Stomach smooth muscle (tissue), 2 donors: ENCODE measurements around the gene SLC12A8.

Experiments
- H3K27ac ChIP-seq: one replicate; pipeline ENCODE4 v1.7.0; 2013; ENCODE audit warnings: mild to moderate bottlenecking, low read length, inconsistent platforms
- H3K27me3 ChIP-seq, 2 donors: one replicate each; pipeline ENCODE4 v1.7.0; 2013; ENCODE audit warnings: low read length in 2 of 2; ENCODE audit not compliant: insufficient read depth in 2 of 2, control insufficient read depth in 1 of 2
- H3K36me3 ChIP-seq, 2 donors: one replicate each; pipeline ENCODE4 v1.7.0; 2013; ENCODE audit warnings: low read length in 2 of 2; ENCODE audit not compliant: control insufficient read depth in 2 of 2, insufficient read depth in 2 of 2
- H3K4me1 ChIP-seq: one replicate; pipeline ENCODE4 v1.7.0; 2013; ENCODE audit warnings: low read length; ENCODE audit not compliant: control insufficient read depth, insufficient read depth
- H3K4me3 ChIP-seq, 2 donors: one replicate each; pipeline ENCODE4 v1.7.0; 2013; ENCODE audit warnings: low read length in 2 of 2
- H3K9ac ChIP-seq, 2 donors: one replicate each; pipeline ENCODE4 v1.7.0; 2013; ENCODE audit warnings: low read length in 2 of 2, mild to moderate bottlenecking in 1 of 2
- H3K9me3 ChIP-seq, 2 donors: one replicate each; pipeline ENCODE4 v1.7.0; 2013; ENCODE audit warnings: low read length in 2 of 2; ENCODE audit not compliant: control insufficient read depth in 2 of 2
- donor health status: healthy.
- donor health status: Pancreatic carcinoma.

The SLC12A8 gene

GRCh38 chr3:125073390-125073905 lies 139.1 kb downstream of the SLC12A8 start:
- Histone ChIP-seq H3K27ac (no peak overlapping the region), H3K36me3 (no peaks in the 10 kb centered on the region), H3K4me3 (no peak overlapping the region), H3K9me3 (no peaks in the 10 kb centered on the region), H3K9ac (no peak overlapping the region), H3K27me3 (no peaks in the 10 kb centered on the region), H3K4me1 (peaks cover 5% of the 10 kb centered on the region)

- Histone ChIP-seq H3K4me1 (peaks cover 5% of the 10 kb centered on the region), H3K27ac (no peak overlapping the region), H3K36me3 (no peaks in the 10 kb centered on the region), H3K9ac (no peak overlapping the region), H3K9me3 (no peaks in the 10 kb centered on the region), H3K4me3 (no peak overlapping the region), H3K27me3 (no peaks in the 10 kb centered on the region)
Observed at GRCh38 chr3:125072749-125073389, 139.7 kb downstream of the SLC12A8 start.

DNA sequence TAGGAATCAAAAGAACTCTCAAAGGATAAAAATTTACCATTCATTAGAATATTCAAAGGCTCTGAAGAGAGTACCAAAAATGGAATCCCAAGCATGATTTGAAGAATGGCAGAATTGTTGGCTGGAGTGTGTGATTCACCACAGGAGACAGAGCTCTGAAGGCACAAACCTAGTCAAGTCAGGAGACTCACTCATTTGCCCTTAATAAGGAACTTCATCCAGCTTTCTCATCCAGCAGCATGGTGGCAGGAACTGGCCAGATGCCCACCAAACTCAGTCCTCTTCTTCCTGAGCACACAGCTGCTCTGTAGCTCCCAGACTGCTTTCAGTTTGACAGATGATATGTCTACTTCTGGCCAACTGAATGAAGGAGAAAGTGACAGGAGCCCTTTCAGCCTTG lies 140.2 kb downstream of the SLC12A8 start:
- H3K27ac ChIP-seq = no peak overlapping the region
- no peak overlapping the region for H3K4me3 ChIP-seq
- no peaks in the 10 kb centered on the region for H3K36me3 ChIP-seq
- no peaks in the 10 kb centered on the region for H3K9me3 ChIP-seq
- H3K4me1 ChIP-seq = peaks cover 5% of the 10 kb centered on the region
- no peaks in the 10 kb centered on the region for H3K27me3 ChIP-seq
- no peak overlapping the region for H3K9ac ChIP-seq

GRCh38 chr3:125069968-125070745 lies 142.4 kb downstream of the SLC12A8 start:
- no peaks in the 10 kb centered on the region for H3K36me3 ChIP-seq
- H3K27ac ChIP-seq = no peak overlapping the region

DNA sequence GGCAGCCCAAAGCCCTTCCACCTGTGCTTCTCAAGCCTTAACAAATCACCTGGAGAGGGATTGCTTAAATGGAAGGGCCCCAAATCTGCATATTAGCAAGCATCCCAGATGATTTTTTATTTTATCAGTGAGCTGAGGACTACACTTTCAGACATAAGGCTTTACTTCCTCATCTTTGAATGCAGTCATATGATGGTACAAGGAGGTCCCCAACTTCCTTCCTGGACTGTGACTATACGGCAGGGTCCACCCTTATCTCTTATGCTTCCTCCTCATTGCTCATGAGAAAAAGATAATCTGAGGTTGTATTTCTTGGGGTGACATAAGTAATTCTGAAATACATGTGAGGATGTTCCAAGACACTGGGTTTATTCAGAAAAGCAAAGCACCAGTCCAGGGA lies 143.1 kb downstream of the SLC12A8 start:
- Histone ChIP-seq H3K27ac (no peak overlapping the region), H3K36me3 (no peaks in the 10 kb centered on the region), H3K4me1 (peaks cover 5% of the 10 kb centered on the region), H3K4me3 (no peak overlapping the region), H3K27me3 (no peaks in the 10 kb centered on the region), H3K9me3 (no peaks in the 10 kb centered on the region), H3K9ac (no peak overlapping the region)

More at GRCh38 chr3:125069968-125070745, 142.4 kb downstream of the SLC12A8 start:
- no peak overlapping the region for H3K4me3 ChIP-seq
- H3K9me3 ChIP-seq = no peaks in the 10 kb centered on the region
- peaks cover 5% of the 10 kb centered on the region for H3K4me1 ChIP-seq
- H3K9ac ChIP-seq = no peak overlapping the region
- H3K27me3 ChIP-seq = no peaks in the 10 kb centered on the region

DNA sequence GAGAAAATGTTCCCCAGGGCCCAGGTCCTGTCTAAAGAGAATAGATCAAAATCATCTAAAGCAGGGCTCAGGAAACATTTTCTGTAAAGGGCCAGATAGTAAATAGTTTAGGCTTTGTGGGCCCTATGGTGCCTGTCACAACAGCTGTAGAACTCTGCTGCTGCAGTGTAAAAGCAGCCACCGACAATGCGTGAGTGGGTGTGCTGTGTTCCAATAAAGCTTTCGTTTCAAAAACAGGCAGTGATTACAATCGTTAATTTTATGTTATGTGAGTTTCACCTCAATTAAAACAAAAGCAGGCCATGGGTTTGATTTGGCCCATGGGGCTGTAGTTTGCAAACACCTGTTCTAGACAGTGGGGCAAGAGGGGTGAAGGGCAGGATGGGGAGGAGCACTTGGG lies 144.3 kb downstream of the SLC12A8 start:
- Histone ChIP-seq H3K9ac (no peak overlapping the region), H3K9me3 (no peaks in the 10 kb centered on the region), H3K4me1 (peaks cover 8% of the 10 kb centered on the region), H3K36me3 (no peaks in the 10 kb centered on the region), H3K27ac (no peak overlapping the region), H3K27me3 (no peaks in the 10 kb centered on the region), H3K4me3 (no peak overlapping the region)

- Histone ChIP-seq H3K27ac (no peak overlapping the region), H3K4me1 (peaks cover 17% of the 10 kb centered on the region), H3K4me3 (no peak overlapping the region), H3K36me3 (no peaks in the 10 kb centered on the region), H3K27me3 (no peaks in the 10 kb centered on the region), H3K9ac (no peak overlapping the region), H3K9me3 (no peaks in the 10 kb centered on the region)
Observed at GRCh38 chr3:125067225-125067624, 145.3 kb downstream of the SLC12A8 start.

- peak overlapping the region in 1 of 2 donors; percentile 35 for H3K4me3 ChIP-seq
- no peaks in the 10 kb centered on the region for H3K9me3 ChIP-seq
- no peaks in the 10 kb centered on the region for H3K36me3 ChIP-seq
- H3K4me1 ChIP-seq = peaks cover 42% of the 10 kb centered on the region
- H3K9ac ChIP-seq = no peak overlapping the region
- H3K27ac ChIP-seq = peak overlapping the region; percentile 83
- H3K27me3 ChIP-seq = no peaks in the 10 kb centered on the region
Observed at GRCh38 chr3:125062904-125063618, 149.5 kb downstream of the SLC12A8 start.

- peak overlapping the region in 1 of 2 donors; percentile 61 for H3K4me3 ChIP-seq
- H3K9ac ChIP-seq = peak overlapping the region in 1 of 2 donors; percentile 42
- peak overlapping the region; percentile 83 for H3K27ac ChIP-seq
- no peaks in the 10 kb centered on the region for H3K27me3 ChIP-seq
- peaks cover 51% of the 10 kb centered on the region for H3K4me1 ChIP-seq
- H3K36me3 ChIP-seq = no peaks in the 10 kb centered on the region
- no peaks in the 10 kb centered on the region for H3K9me3 ChIP-seq
Observed at GRCh38 chr3:125061646-125062045, 150.9 kb downstream of the SLC12A8 start.

DNA sequence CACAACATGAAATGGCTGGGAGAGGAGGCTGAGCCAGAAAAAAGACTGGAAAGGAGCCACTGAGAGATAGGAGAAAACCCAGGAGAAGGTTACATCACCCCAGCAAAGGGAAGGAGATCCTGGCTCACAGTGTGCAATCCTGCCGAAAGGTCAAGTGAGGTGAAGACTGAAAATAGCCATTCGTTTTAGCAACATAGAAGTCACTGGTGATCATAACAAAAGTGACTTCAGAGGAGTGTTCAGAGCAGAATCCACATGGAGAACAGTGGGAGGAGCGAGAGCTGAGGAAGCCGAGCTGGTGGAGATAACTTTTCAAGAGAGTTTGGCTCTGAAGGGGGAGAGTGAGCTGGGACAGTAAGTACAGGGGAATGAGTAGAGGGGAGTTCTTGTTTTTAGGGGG lies 151.4 kb downstream of the SLC12A8 start:
- peaks cover 56% of the 10 kb centered on the region for H3K4me1 ChIP-seq
- no peaks in the 10 kb centered on the region for H3K36me3 ChIP-seq
- peak overlapping the region; percentile 83 for H3K27ac ChIP-seq

More for the DNA sequence above, 151.4 kb downstream of the SLC12A8 start:
- Histone ChIP-seq H3K9ac (peak overlapping the region in 1 of 2 donors; percentile 42), H3K27me3 (no peaks in the 10 kb centered on the region), H3K9me3 (no peaks in the 10 kb centered on the region), H3K4me3 (peak overlapping the region in 1 of 2 donors; percentile 61)
